HepG2 (cell line): ENCODE measurements around the gene SBNO1. TPM values are rescaled to one million over a fixed set of nuclear protein-coding genes. Genes with fewer than 3 reads are reported as not detected.

ENCODE experiments used
- ATAC-seq: fragments of 200-7000 bp; cut with Tn5 transposase; 3 replicates; pipeline ENCODE4 v1.9.1; 2020; ENCODE audit warnings: mild to moderate bottlenecking, moderate library complexity
- BruUV-seq: library from RNA; stranded (reverse); fragments of 400-500 nt; replicated peaks from 2 replicates; lab custom pipeline; 2021; lab: Mats Ljungman, UMichigan
- CTCF ChIA-PET: fragments of 300-600 bp; formaldehyde crosslinking; extraction: SDS; loops from one replicate; lab custom pipeline; 2021; ENCODE audit warnings: low total read pairs, inconsistent platforms, low intra/inter-chr PET ratio; lab: Yijun Ruan, JAX
- POLR2A ChIA-PET: fragments of 350-600 bp; sonication (Branson Sonifier 250); formaldehyde crosslinking; loops from one replicate; lab custom pipeline; 2020; ENCODE audit warnings: antibody characterized with exemption, inconsistent platforms; lab: Yijun Ruan, JAX
- DNase-seq: peaks from one replicate; pipeline ENCODE4 v3.0.0-alpha.2; 2015; ENCODE audit warnings: low spot score
- FAIRE-seq: peaks from 3 replicates; lab custom pipeline; 2011; peaks lifted over from hg19 to GRCh38; lab: Jason Lieb, UNC
- H2AFZ ChIP-seq: one replicate; pipeline ENCODE4 v1.6.1; 2011; ENCODE audit warnings: low read length, inconsistent platforms
- H3K27ac ChIP-seq: fragments of 300-600 bp; 3 replicates; pipeline ENCODE4 v1.8.0; 2011; ENCODE audit warnings: mixed run types, mild to moderate bottlenecking, mixed read lengths, low read length, inconsistent platforms; ENCODE audit not compliant: insufficient read depth; ENCODE audit errors: extremely low read length
- H3K27me3 ChIP-seq, 2 experiments: fragments of 200-600 bp in 1 of 2; 2 replicates in 1 of 2; 3 replicates in 1 of 2; pipeline versions ENCODE4 v1.6.0 to v1.8.0; 2011; ENCODE audit warnings: low read length in 2 of 2, mild to moderate bottlenecking in 2 of 2, moderate library complexity in 2 of 2, inconsistent platforms in 1 of 2; ENCODE audit not compliant: insufficient read depth in 2 of 2, control insufficient read depth in 1 of 2
- H3K36me3 ChIP-seq, 2 experiments: fragments of 200-600 bp in 1 of 2; replicated peaks in 1 of 2; 2 replicates in 1 of 2; 3 replicates in 1 of 2; pipeline versions ENCODE4 v1.5.1 to v1.8.0; 2011; ENCODE audit warnings: low read length in 2 of 2, inconsistent platforms in 1 of 2; ENCODE audit not compliant: insufficient read depth in 2 of 2, control insufficient read depth in 1 of 2
- H3K4me1 ChIP-seq: 2 replicates; pipeline ENCODE4 v1.5.1; 2012; ENCODE audit warnings: low read length, inconsistent platforms; ENCODE audit not compliant: insufficient read depth
- H3K4me2 ChIP-seq: 2 replicates; pipeline ENCODE4 v1.6.0; 2011; ENCODE audit warnings: low read depth, low read length, inconsistent platforms
- H3K4me3 ChIP-seq, 3 experiments: fragments of 200-600 bp in 1 of 3; sonication (generic), shearing (Covaris generic) in 1 of 3; replicated peaks in 1 of 3; 2 replicates each; pipeline ENCODE4 v1.5.1; 2011 to 2016; ENCODE audit warnings: low read length in 3 of 3, inconsistent platforms in 2 of 3, low read depth in 2 of 3, mild to moderate bottlenecking in 2 of 3, control low read depth in 1 of 3, mixed read lengths in 1 of 3; ENCODE audit not compliant: insufficient read depth in 1 of 3
- H3K79me2 ChIP-seq: one replicate; pipeline ENCODE4 v1.6.1; 2011; ENCODE audit warnings: low read length, inconsistent platforms; ENCODE audit not compliant: insufficient read depth
- H3K9ac ChIP-seq: 2 replicates; pipeline ENCODE4 v1.6.0; 2011; ENCODE audit warnings: mild to moderate bottlenecking, low read depth, low read length, inconsistent platforms; ENCODE audit not compliant: insufficient read depth
- H3K9me3 ChIP-seq: 2 replicates; pipeline ENCODE4 v1.5.1; 2012; ENCODE audit warnings: mild to moderate bottlenecking, low read length
- H4K20me1 ChIP-seq: 2 replicates; pipeline ENCODE4 v1.6.0; 2011; ENCODE audit warnings: inconsistent platforms, mild to moderate bottlenecking, low read length, moderate library complexity; ENCODE audit not compliant: insufficient read depth
- CEBPB ChIP-seq: IDR thresholded peaks from 2 replicates; pipeline ENCODE4 v1.6.1; 2011; ENCODE audit warnings: low read depth, low read length, improper control_type of control experiment, borderline replicate concordance
- CHD4 ChIP-seq: fragments of 200-600 bp; sonication (generic); IDR thresholded peaks from 2 replicates; pipeline ENCODE4 v1.7.0; 2017; ENCODE audit warnings: mild to moderate bottlenecking, low read length, borderline replicate concordance
- ETV6 ChIP-seq: sonication (generic); formaldehyde crosslinking; conservative IDR thresholded peaks from 2 replicates; pipeline ENCODE4 v1.4.0; 2020; ENCODE audit warnings: missing genetic modification reagents
- ISL2 ChIP-seq: sonication (generic); formaldehyde crosslinking; IDR thresholded peaks from 2 replicates; pipeline ENCODE4 v1.5.0; 2020; ENCODE audit warnings: missing genetic modification reagents
- MED8 ChIP-seq: sonication (generic); formaldehyde crosslinking; IDR thresholded peaks from 2 replicates; pipeline ENCODE4 v1.8.1; 2023; ENCODE audit warnings: mild to moderate bottlenecking, missing genetic modification reagents; ENCODE audit not compliant: insufficient replicate concordance
- POLR2A ChIP-seq, 2 experiments: IDR thresholded peaks; 2 replicates each; pipeline ENCODE4 v1.6.1; 2011; ENCODE audit warnings: low read depth in 2 of 2, low read length in 2 of 2, mild to moderate bottlenecking in 1 of 2, moderate library complexity in 1 of 2; ENCODE audit not compliant: insufficient read depth in 1 of 2
- POLR2AphosphoS2 ChIP-seq: IDR thresholded peaks from 2 replicates; pipeline ENCODE4 v1.6.1; 2011; ENCODE audit warnings: low read depth, low read length, improper control_type of control experiment
- REL ChIP-seq: sonication (generic); formaldehyde crosslinking; conservative IDR thresholded peaks from 2 replicates; pipeline ENCODE4 v1.8.0; 2022; ENCODE audit warnings: mild to moderate bottlenecking, missing genetic modification reagents, moderate library complexity
- RFX1 ChIP-seq: fragments of 450-650 bp; IDR thresholded peaks from 2 replicates; pipeline ENCODE4 v1.6.1; 2017
- SAFB2 ChIP-seq: sonication (generic); formaldehyde crosslinking; IDR thresholded peaks from 2 replicates; pipeline ENCODE4 v1.5.1; 2020; ENCODE audit warnings: missing genetic modification reagents, low read depth, mild to moderate bottlenecking, borderline replicate concordance
- SIN3B ChIP-seq: fragments of 150-350 bp; IDR thresholded peaks from 2 replicates; pipeline ENCODE4 v1.6.1; 2014; ENCODE audit warnings: low read length
- SIX4 ChIP-seq: sonication (generic); formaldehyde crosslinking; IDR thresholded peaks from 2 replicates; pipeline ENCODE4 v1.4.0; 2020; ENCODE audit warnings: missing genetic modification reagents
- ZNF10 ChIP-seq: sonication (generic); formaldehyde crosslinking; IDR thresholded peaks from 2 replicates; pipeline ENCODE4 v1.4.0; 2020; ENCODE audit warnings: mild to moderate bottlenecking, low read depth, missing genetic modification reagents, borderline replicate concordance
- ZNF850 ChIP-seq: sonication (generic); formaldehyde crosslinking; conservative IDR thresholded peaks from 2 replicates; pipeline ENCODE4 v1.9.0; 2021; ENCODE audit warnings: mild to moderate bottlenecking, missing genetic modification reagents
- WGBS: methylation state at CpG from one replicate; pipeline ENCODE4 v1.1.6; 2017; ENCODE audit warnings: low lambda C conversion rate; 5-methylcytosine and 5-hydroxymethylcytosine counted together
- in situ Hi-C: cut with HindIII; loops from 2 replicates; pipeline ENCODE4 v1.10.0; 2017; ENCODE audit warnings: low pct_unique_long_range_greater_than_20kb; ENCODE audit not compliant: extremely low pct_ligation_motif_present
- intact Hi-C: fragments of 100-400 bp; cut with micrococcal nuclease; formaldehyde crosslinking; loops from one replicate; pipeline ENCODE4 v1.10.0; 2022; ENCODE audit not compliant: unreplicated experiment
- polyA plus RNA-seq, 8 experiments: library from polyadenylated mRNA; depleted of rRNA in 3 of 8; stranded (reverse) in 7 of 8; unstranded in 1 of 8; fragments of >200 nt; fragmentation: Illumina TruSeq in 4 of 8; extraction: Trizol in 4 of 8; gene quantifications; 2 replicates each; pipeline versions ENCODE4 v1.2.1 to v1.2.3, GENCODE V29; 2011 to 2016; ENCODE audit warnings: low read depth in 4 of 8, missing spikeins in 1 of 8, mixed read lengths in 1 of 8; ENCODE audit not compliant: insufficient read depth in 1 of 8
- total RNA-seq, 5 experiments: library from RNA; depleted of rRNA; stranded (reverse); fragments of >200 nt; fragmentation: Illumina TruSeq; extraction: Trizol; gene quantifications; 2 replicates each; pipeline ENCODE4 v1.2.3, GENCODE V29; 2016; ENCODE audit warnings: low read depth in 1 of 5
- TF ChIP-seq, protein P1 (sequence below): IDR thresholded peaks from 2 replicates; pipeline ENCODE4 v1.6.1; 2016; ENCODE audit warnings: missing genetic modification reagents, missing compliant biosample characterization

The SBNO1 gene
- total and polyA plus RNA-seq, 2 of the 13 experiments (the other 11 are each of a cell fraction or from before 2014, with no cell fraction given), result 10.9 to 40.2 TPM

DNA sequence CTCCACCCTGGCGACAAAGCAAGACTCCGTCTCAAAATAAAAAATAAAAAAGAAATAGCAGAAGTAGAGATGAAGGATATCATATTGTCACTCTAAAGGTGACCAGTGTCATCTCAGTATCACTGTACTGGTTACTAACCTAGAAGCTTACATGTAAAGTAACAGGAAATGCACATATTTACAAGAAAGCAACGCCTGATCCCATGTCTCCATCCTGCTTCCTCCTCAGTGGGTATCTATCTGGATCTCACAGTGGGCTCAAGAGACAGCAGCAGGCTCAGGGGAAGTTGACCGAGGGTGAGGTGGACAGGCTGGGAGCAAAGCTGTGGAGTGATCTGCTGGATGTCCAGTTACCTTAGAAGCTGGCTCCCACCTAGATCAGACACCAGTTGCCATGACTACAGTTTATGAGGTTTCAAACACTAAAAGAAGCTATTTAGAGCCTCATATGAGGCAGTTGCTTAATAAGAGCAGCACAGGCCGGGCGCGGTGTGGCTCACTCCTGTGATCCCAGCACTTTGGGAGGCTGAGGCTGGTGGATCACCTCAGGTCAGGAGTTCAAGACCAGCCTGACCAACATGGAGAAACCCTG lies 120.9 kb downstream of the SBNO1 start:
- no peak overlapping the region for H3K9ac ChIP-seq
- no peak for DNase-seq
- intact Hi-C loops, result no loop called here

DNA sequence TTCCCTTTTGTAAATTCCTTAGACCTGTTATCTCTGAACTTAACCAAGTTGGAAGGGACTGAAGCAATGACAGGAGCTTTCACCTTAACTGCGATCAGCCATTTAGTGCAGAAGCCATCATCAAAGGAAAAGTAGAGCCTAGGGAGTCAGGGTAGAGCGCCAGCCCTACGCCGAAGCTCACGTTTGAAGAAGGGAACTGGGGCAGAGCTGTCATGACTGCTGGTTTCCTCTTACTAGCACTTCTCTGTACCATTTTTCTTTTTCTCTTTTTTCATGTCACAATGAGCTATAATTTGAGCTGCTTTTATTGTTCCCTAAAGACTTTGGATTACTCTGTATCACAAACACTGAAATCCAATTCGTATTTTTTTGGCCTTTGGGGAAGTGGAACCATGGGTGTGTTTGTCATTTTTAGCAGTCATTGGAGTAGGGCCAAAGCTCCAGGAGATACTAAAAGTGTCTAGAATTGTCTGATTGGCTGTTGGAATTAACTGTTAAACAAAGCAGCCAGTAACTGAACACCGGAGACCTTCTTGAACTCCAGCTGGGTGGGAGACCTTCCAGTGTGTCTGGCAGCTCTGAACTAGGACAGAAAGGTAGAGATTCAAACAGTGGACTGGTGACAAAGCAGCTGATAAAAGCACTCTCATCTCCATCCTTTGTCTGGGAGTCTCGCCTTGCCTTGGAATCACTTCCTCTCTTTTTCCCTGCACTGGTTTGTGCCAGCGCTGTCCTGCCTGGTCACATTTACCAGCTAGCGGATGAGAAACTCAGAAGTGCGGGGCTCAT lies 122.3 kb downstream of the SBNO1 start:
- H3K79me2 ChIP-seq, result peaks cover 19% of the 10 kb centered on the region

More for the DNA sequence above, 120.9 kb downstream of the SBNO1 start:
- Histone ChIP-seq H3K4me2 (no peak overlapping the region), H2AFZ (no peak overlapping the region), H3K9me3 (no peaks in the 10 kb centered on the region), H4K20me1 (0 out of 2 replicates have a peak, but pooled peaks cover 3% of the 10 kb centered on the region), H3K27me3 (no peaks in the 10 kb centered on the region), H3K27ac (no peak overlapping the region), H3K4me3 (no peak overlapping the region), H3K36me3 (peaks cover 1 to 26% of the 10 kb centered on the region in 2 experiments), H3K79me2 (peaks cover 29% of the 10 kb centered on the region), H3K4me1 (no peaks in the 10 kb centered on the region; the same call in 1 of the 2 replicates)
- TF ChIP-seq POLR2A (IDR thresholded peaks at IDR 0.05; ENCODE audit: insufficient read depth in 1 of 2, low read depth in 2 of 2, low read length in 2 of 2) (0 out of 4 replicates have a peak, but pooled peaks of 1 of the 2 experiments have one; percentile 28), POLR2AphosphoS2 (no peak), RFX1 (peak; percentile 44; the same call in 1 of the 2 replicates)
- CTCF ChIA-PET, result no interaction called here
- WGBS, result 85% methylated on average over 7 of the region's 7 CpGs
- FAIRE-seq (no peak), ATAC-seq (peak; percentile 38; the same call in 1 of the 3 replicates)
- POLR2A ChIA-PET, result interaction anchor here (5.6 kb wide), 1 partner anchor 11 kb away, joined by 41 read pairs; the partner anchor contains the start of genes MPHOSPH9 and MTRFR
- in situ Hi-C loops, result loop anchor here (25.0 kb wide), 1 partner anchor 381 kb away; no protein-coding TSS in a partner anchor
- no TSS peak for BruUV-seq

More for the DNA sequence above, 122.3 kb downstream of the SBNO1 start:
- peak overlapping the region; percentile 3 for H3K27ac ChIP-seq
- ChIA-PET CTCF (no interaction called here), POLR2A (interaction anchor here (0.9 to 5.6 kb wide), 3 partner anchors 8 to 123 kb away, joined by 3 to 41 read pairs (median 5); partner anchors contain the start of genes MPHOSPH9 and MTRFR)
- H3K4me2 ChIP-seq, result no peak overlapping the region
- no peaks in the 10 kb centered on the region for H3K27me3 ChIP-seq
- peaks cover 14% of the 10 kb centered on the region for H3K4me1 ChIP-seq
- FAIRE-seq (no peak), DNase-seq (no peak), ATAC-seq (no peak)
- H2AFZ ChIP-seq, result no peak overlapping the region
- H3K9me3 ChIP-seq, result no peaks in the 10 kb centered on the region
- H4K20me1 ChIP-seq, result 0 out of 2 replicates have a peak, but pooled peaks cover 3% of the 10 kb centered on the region
- 86% methylated on average over 11 of the region's 11 CpGs for WGBS
- TF ChIP-seq SIN3B (no peak), REL (CRISPR knock-in tag) (no peak), CHD4 (no peak), ZNF10 (CRISPR knock-in tag) (no peak), MED8 (CRISPR knock-in tag) (no peak), CEBPB (no peak), ETV6 (CRISPR knock-in tag) (no peak), ISL2 (CRISPR knock-in tag) (no peak), SAFB2 (CRISPR knock-in tag) (no peak), POLR2AphosphoS2 (no peak), SIX4 (CRISPR knock-in tag) (no peak), ZNF850 (CRISPR knock-in tag) (no peak)
- TF ChIP-seq, protein P1, sequence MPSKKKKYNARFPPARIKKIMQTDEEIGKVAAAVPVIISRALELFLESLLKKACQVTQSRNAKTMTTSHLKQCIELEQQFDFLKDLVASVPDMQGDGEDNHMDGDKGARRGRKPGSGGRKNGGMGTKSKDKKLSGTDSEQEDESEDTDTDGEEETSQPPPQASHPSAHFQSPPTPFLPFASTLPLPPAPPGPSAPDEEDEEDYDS (CRISPR knock-in tag), result no peak
- intact Hi-C loops, result no loop called here
- in situ Hi-C loops, result loop anchor here (25.0 kb wide), 1 partner anchor 380 kb away; no protein-coding TSS in a partner anchor
- TSS peak; percentile 3 for BruUV-seq
- H3K36me3 ChIP-seq, result peaks cover 1 to 19% of the 10 kb centered on the region in 2 experiments; a peak in 4 of 5 replicates
- H3K4me3 ChIP-seq, result no peak overlapping the region
- no peak overlapping the region for H3K9ac ChIP-seq
